GM18868 (cell line): Measurements from ENCODE around the gene WDR27.
"Not testable (repeated sequence)": the region's sequence is repeated elsewhere in the genome, so short reads cannot be mapped to it uniquely, and the experiment has no call there.

Experiments
- ATAC-seq: cut with Tn5 transposase; IDR thresholded peaks from one replicate; pipeline ENCODE4 v1.9.1; 2021; ENCODE audit warnings: mild to moderate bottlenecking, moderate library complexity; ENCODE audit not compliant: unreplicated experiment

Gene WDR27

GRCh38 chr6:169494038-169494437, 207.8 kb downstream of the WDR27 start:
- ATAC-seq = no peak

- ATAC-seq = no peak
These were observed 210.3 kb downstream of the WDR27 start for GRCh38 chr6:169491482-169491881.

- no peak for ATAC-seq
These were observed 211.0 kb downstream of the WDR27 start for GRCh38 chr6:169490830-169491229.

GRCh38 chr6:169490246-169490641, 211.6 kb downstream of the WDR27 start:
- ATAC-seq = no peak

GRCh38 chr6:169489563-169490245, 212.1 kb downstream of the WDR27 start:
- ATAC-seq = no peak

- no peak for ATAC-seq
These were observed 214.0 kb downstream of the WDR27 start for GRCh38 chr6:169487579-169488436.

- no peak for ATAC-seq
These were observed 221.9 kb downstream of the WDR27 start for GRCh38 chr6:169479783-169480495.

GRCh38 chr6:169474362-169474761, 227.5 kb downstream of the WDR27 start:
- no peak for ATAC-seq

GRCh38 chr6:169473663-169474062, 228.2 kb downstream of the WDR27 start:
- no peak for ATAC-seq

- ATAC-seq = no peak
These were observed 228.9 kb downstream of the WDR27 start for GRCh38 chr6:169472786-169473416.

GRCh38 chr6:169470790-169471189, 231.0 kb downstream of the WDR27 start:
- ATAC-seq = no peak

- ATAC-seq = no peak
These were observed 232.8 kb downstream of the WDR27 start for GRCh38 chr6:169469028-169469427.

- ATAC-seq = not testable (repeated sequence)
These were observed 234.1 kb downstream of the WDR27 start for GRCh38 chr6:169467755-169468154.

- ATAC-seq = not testable (repeated sequence)
These were observed 235.6 kb downstream of the WDR27 start for GRCh38 chr6:169466256-169466655.

- ATAC-seq = no peak
These were observed 244.1 kb downstream of the WDR27 start for GRCh38 chr6:169457762-169458161.

- ATAC-seq = no peak
These were observed 245.0 kb downstream of the WDR27 start for GRCh38 chr6:169456840-169457239.

GRCh38 chr6:169455470-169455869, 246.4 kb downstream of the WDR27 start:
- no peak for ATAC-seq

- no peak for ATAC-seq
These were observed 247.0 kb downstream of the WDR27 start for GRCh38 chr6:169454872-169455204.

- no peak for ATAC-seq
These were observed 247.5 kb downstream of the WDR27 start for GRCh38 chr6:169454204-169454871.

GRCh38 chr6:169452869-169453620, 248.8 kb downstream of the WDR27 start:
- no peak for ATAC-seq
